A549 treated with DMSO at 1 μM for 4 hours (cell line): Measurements from ENCODE around the gene ABTB1. TPM values are rescaled to one million over a fixed set of nuclear protein-coding genes. Genes with fewer than 3 reads are reported as not detected.

Source experiments
- total RNA-seq: library from RNA; stranded (reverse); fragments of 200-300 nt; extraction: Qiagen RNA extraction; gene quantifications from 5 replicates; pipeline ENCODE4 v1.2.3, GENCODE V29; 2022; ENCODE audit warnings: low read depth

ABTB1 gene
- 14.7 to 18.6 TPM (median 15.7 TPM) in 5 replicates for total RNA-seq

GRCh38 chr3:127672429-127673190 lies at the start of gene ABTB1:
Gene ABTB1 (plus strand): TSS chr3:127672952. CDS start chr3:127673026, 74 bp downstream.

GRCh38 chr3:127628788-127629466 lies 43.8 kb upstream of the ABTB1 start, which contains the start of gene PODXL2:
Gene PODXL2 (plus strand): TSS chr3:127629185. CDS start chr3:127629220, 35 bp downstream.

Other genes starting within 250 kb of the ABTB1 start
- 45.7 to 60.5 TPM (median 50.7 TPM) in 5 replicates for gene TPRA1, start 82.2 kb upstream of the ABTB1 start, total RNA-seq
- gene MCM2, start 74.5 kb upstream of the ABTB1 start, total RNA-seq = 56.7 to 65.0 TPM (median 64.2 TPM) in 5 replicates
- gene PODXL2, start 43.8 kb upstream of the ABTB1 start, total RNA-seq = 7.8 to 10.2 TPM (median 10.1 TPM) in 5 replicates
- gene MGLL, start 149.6 kb downstream of the ABTB1 start, total RNA-seq = 60.0 to 73.4 TPM (median 65.8 TPM) in 5 replicates
- not detected in 5 replicates for gene KBTBD12, start 242.3 kb downstream of the ABTB1 start, total RNA-seq